H54 (cell line): ENCODE results near the gene ITGBL1.
A peak's percentile ranks its signal among the peaks of the same experiment; 100 is the strongest.

Experiments used
- DNase-seq: peaks from one replicate; pipeline ENCODE4 v3.0.0; 2011; ENCODE audit warnings: low spot score, mixed read lengths; ENCODE audit not compliant: insufficient read length
- FAIRE-seq: peaks from 3 replicates; lab custom pipeline; 2011; peaks lifted over from hg19 to GRCh38; lab: Jason Lieb, UNC
- POLR2A ChIP-seq: IDR thresholded peaks from 2 replicates; pipeline ENCODE4 v1.6.1; 2011; ENCODE audit warnings: low read depth, mild to moderate bottlenecking, low read length

ITGBL1 gene

DNA sequence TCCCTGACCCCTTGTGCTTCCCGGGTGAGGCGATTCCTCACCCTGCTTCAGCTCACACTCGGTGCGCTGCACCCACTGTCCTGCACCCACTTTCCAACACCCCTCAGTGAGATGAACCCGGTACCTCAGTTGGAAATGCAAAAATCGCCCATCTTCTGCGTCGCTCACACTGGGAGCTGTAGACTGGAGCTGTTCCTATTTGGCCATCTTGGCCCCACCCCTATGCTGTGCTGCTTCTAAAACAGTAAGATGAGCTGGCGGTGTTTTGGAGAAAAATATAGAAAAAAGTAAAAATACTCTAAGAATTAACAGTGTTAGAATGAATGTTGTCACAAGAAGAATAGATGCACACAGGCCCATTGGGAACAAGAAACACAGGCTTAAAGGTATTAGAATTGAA is 92.5 kb downstream of the ITGBL1 start:
- DNase-seq (no peak), FAIRE-seq (no peak)
- TF ChIP-seq POLR2A: no peak

DNA sequence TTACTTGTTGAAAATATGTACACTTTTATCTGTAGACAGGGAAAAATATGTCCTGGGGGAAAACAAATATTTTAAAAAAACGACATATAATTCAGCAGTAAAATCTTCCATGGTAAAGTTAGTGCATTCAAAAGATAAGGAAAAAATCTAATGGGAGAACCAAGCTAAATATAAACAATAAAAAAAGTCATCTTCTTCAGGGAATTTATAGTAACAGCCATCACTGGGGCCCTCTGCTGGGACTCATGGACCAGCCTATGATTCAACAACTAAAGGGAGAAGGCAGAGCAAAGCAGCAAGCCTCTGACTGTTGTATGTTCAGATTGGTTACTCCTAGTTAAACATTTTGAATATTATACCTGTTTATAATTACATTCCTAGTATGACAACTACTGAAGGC is 93.0 kb downstream of the ITGBL1 start:
- no peak for TF ChIP-seq POLR2A
- no peak for DNase-seq
- peak; percentile 95 for FAIRE-seq

DNA sequence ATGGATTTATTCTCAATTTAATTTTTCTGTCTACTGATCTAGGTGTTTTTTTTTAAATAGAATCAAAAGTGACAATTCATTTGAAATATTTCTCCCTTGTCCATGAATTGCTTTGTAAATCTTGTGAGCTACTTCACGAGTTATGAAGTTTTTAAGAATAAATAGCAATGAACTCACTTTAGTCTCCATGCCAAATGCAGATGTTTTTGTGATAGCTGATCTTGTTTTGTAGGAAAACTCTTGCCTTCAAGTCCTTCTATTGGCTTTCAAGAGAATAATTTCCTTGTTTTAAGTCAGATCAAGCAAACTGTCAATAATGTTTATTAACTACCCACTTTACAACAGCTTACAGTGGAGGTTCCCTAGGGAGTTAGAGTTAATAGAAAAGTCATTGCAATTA is 99.8 kb downstream of the ITGBL1 start:
- DNase-seq: no peak
- no peak for TF ChIP-seq POLR2A
- no peak for FAIRE-seq

DNA sequence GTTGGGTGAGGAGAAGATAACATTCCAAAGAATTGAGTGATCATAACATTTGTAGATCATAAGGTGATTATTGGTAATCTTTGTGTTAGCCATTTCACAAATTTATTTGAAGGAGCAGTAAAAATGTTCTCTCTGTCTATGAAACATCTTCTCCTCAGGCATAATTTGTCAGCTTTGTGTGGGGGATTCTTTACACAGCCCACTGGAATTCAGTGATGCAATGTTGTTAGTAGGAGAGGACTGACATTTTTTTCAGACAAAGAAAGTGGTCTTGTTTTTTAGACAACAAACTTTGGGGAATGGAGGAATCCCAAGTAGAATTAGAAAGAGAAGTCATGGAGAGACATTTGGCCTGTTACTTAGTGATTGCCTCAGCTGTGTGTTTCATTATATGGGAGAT is 100.3 kb downstream of the ITGBL1 start:
- DNase-seq (no peak), FAIRE-seq (peak; percentile 99)
- no peak for TF ChIP-seq POLR2A

DNA sequence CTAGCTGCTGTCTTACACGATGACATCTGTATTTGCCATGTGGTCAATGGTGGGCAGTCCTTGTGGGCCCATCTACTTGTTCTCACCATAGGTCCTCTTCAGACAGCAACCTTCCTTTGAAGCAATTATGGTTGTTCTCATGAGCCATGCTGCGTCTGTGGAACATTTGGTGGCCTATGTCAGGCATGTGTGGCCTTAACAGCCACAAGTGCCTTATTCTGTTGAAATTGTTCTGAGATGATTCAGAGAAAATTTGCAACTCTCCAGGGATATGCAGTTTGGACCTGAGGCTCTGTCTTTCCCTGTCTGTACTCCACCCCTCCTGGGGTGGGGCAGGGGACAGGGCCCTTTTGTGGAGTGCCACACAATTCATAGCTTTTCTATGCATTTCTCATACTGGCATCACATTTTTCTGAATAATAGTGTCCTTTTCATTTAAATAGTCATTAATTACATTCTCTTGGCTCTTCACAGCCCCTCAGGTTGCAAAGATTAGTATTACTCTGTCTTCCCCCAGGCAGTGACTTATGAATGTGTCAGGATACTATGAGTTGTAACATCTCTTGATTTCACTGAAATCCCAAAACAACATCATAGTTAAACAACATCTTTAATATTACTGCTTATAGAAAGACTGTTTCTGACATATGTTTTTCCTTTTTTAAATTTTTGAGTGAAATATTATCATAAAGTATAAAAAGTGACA is 102.1 kb downstream of the ITGBL1 start:
- DNase-seq (no peak), FAIRE-seq (peak; percentile 99)
- no peak for TF ChIP-seq POLR2A

DNA sequence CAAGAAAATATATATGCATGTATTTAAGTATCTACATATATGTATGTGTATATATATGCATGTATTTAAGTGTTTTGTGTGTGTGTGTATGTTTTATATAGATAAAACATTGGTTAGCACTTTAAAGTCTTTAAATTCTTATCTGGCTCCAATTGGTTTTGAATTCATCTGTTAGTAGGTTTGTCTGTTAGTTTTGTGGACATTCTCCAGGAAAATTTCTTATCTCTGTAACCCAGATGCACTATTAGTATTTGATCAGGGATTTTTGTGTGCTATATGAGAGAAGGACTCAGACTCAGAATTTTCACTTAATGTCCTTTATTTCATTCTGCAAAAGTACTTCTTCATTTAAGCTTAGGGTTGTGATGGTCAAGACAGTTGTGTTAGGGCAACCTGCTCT is 103.1 kb downstream of the ITGBL1 start:
- no peak for FAIRE-seq
- DNase-seq: no peak
- TF ChIP-seq POLR2A: no peak

DNA sequence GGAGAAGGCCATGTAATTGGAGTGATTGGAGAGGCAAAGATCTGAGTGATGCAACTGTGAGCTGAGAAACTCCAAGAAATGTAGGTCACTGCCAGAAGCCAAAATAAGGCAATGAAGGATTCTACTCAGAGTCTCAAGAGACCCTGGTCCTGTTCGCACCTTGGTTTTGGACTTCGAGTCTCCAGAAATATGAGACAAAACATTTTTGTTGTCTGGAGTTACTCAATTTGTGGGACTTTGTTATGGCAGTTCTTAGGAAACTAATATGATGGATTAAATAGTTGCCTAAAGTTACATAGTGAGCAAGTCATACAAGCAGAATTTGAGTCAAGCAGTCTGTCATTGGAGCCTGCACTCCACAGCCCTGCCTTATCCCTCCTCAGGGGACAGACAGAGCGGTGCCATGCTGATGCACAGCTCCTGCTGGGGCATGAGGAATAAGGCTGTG is 104.2 kb downstream of the ITGBL1 start:
- DNase-seq (peak; percentile 40), FAIRE-seq (peak; percentile 96)
- no peak for TF ChIP-seq POLR2A

DNA sequence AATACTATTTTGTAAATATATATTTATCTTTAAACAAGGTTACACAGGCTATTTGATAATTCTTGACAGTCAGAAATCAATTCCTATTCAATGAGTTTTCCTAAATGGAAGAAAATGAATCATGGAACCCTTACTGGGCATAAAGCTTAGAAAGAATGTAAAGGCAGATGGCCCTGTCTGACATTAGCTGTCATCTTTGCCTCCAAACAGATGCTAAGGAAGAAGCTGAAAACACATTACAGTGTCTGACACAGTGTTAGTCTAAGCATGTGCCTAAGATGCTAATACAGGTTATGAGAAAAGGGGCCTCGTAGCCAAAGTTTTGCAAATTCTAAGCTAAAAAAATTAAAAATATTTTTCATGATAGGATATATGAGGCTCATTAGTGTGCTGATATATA is 112.8 kb downstream of the ITGBL1 start:
- FAIRE-seq (peak; percentile 84), DNase-seq (no peak)
- TF ChIP-seq POLR2A: no peak

DNA sequence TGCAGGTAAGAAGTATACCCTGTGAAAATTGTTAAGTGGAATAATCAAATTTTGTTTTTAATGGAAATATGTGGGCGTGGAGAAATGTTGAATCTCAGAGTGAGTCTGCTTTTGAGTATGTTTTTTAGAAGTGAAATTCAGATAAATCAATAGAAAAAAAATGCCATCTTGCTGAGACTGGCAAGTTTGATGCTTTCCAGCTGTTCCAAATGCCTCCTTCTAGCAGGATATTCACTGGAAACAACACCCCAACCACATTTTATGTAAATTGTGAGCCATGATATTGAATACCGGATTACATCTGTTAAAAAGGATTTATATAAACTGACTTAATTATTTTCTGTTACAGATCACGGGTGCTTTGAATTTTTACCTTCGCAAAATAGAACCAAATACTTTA is 115.4 kb downstream of the ITGBL1 start:
- no peak for TF ChIP-seq POLR2A
- peak; percentile 27 for FAIRE-seq
- DNase-seq: no peak

DNA sequence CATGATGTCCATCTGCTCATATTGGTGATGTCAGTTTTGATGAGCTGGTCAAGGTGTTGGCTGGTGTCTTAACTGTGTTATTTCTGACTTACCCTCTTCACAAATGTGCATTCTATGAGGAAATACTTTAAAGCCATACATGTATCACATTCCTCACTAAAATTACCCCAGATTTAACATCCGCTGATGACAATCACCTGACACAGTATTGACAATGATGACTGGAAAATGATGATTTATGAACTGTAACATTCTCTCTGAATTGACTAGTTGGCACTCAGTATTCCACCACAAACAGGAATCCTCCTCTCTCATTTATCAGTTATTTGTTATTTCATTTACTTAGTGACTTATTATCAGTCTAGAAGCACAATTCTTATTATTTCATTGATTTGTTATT is 117.3 kb downstream of the ITGBL1 start:
- TF ChIP-seq POLR2A: no peak
- DNase-seq (no peak), FAIRE-seq (peak; percentile 95)

DNA sequence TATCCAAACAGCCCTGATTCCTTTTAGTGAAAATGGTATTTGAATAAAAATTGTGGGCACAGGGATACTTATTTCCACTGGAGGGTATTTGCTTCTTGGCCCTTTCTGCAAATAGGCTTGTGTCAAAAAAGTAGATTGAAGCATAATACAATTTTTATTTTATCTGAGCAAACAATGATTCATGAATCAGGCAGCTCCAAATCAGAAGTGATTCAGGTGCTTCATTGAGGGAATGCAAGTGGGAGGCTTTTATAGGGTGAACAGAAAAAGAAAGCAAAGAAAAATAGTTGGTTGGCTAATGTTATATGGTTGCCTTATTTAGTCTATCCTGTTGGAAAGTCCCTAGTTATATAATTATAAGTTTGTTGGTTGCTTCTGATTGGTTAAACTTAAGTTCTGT is 117.9 kb downstream of the ITGBL1 start:
- DNase-seq: no peak
- no peak for TF ChIP-seq POLR2A
- FAIRE-seq: no peak

DNA sequence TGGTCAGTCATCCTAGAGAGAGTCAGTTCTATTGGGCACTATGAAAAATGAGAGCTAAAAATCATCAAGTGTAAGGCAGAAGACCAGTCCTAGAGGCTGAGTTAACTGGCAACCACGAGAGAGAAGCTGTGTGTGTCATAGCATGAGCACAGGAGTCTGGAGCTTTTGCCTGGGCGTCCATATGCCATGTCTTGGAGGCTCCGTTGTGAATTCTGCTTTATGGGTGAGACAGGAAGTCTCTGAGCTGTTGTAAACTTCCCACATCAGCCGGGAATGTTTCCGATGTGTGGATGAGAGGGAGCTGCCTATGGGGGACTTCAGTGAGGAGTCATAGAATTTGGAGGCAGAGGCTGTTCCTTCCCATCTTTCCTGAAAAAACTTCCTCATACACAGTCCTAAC is 120.0 kb downstream of the ITGBL1 start:
- FAIRE-seq (peak; percentile 73), DNase-seq (no peak)
- TF ChIP-seq POLR2A: no peak

DNA sequence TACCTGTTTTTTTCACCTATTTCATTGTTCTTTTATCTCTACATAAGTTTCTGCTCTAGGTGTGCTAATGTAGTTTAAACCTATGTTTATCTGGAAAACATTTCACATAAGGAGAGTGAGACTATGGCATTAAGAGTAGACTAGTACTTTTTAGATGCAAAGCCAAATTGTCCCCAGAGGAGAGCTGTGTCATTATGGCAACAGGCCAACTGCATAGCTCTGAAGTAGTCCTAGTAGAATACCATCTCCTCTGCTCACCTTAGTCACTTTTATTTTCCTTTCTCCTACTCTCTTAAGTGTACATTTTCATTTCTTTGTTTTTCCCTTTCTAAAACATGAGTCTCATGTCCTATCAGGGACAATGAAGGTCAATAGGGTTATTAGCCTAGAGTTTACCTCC is 123.1 kb downstream of the ITGBL1 start:
- no peak for TF ChIP-seq POLR2A
- DNase-seq (no peak), FAIRE-seq (no peak)

DNA sequence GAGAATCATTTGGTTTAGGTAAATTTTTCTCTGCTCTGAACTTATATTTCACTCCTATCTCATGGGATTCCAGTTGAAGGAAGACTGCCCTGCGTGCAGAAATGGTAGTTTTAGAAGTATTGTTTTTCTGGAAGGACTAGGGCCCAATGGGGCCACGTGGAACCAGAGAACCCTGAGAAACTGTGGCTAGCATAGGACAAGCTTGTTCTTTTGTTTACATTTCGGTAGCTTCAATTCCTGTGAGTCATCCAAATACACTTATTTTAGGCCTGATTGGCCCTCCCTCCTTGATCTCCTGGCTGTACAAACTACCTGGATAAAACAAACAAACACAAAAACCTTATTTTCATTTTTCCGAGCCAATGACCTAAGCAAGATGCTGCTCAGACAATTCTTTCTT is 124.0 kb downstream of the ITGBL1 start:
- FAIRE-seq (peak; percentile 99), DNase-seq (no peak)
- TF ChIP-seq POLR2A: no peak

DNA sequence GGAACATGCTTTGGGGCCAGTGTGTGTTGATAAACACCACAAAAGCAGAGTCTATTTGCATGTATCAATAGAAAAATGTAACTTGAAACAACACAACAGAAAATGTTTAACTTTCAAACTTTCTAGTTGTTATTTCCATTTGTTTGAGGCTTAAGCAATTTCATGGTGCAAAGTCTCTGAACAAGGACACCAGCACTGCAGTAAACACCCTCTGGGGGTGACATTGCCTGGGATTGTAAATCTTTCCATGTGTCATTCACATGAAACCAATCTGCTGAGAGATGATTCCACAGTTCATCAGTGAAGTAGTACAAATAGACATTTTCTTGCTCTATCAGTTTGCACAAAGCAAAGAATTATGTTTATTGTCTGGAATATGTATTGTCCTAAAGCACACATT is 124.5 kb downstream of the ITGBL1 start:
- no peak for TF ChIP-seq POLR2A
- FAIRE-seq: no peak
- no peak for DNase-seq
